ENCODE results near the gene CCSER1.

The CCSER1 gene
- long read RNA-seq, donor 1 = 0 reads
- long read RNA-seq, donor 2 = 0 reads
- long read RNA-seq, donor 3 = 0 reads
- long read RNA-seq, donor 4 = 0 reads
- long read RNA-seq, donor 5 = 0 reads
- long read RNA-seq, donor 6 = 0 reads
- long read RNA-seq, donor 7 = 0 reads
- long read RNA-seq, donor 8 = 0 reads

DNA sequence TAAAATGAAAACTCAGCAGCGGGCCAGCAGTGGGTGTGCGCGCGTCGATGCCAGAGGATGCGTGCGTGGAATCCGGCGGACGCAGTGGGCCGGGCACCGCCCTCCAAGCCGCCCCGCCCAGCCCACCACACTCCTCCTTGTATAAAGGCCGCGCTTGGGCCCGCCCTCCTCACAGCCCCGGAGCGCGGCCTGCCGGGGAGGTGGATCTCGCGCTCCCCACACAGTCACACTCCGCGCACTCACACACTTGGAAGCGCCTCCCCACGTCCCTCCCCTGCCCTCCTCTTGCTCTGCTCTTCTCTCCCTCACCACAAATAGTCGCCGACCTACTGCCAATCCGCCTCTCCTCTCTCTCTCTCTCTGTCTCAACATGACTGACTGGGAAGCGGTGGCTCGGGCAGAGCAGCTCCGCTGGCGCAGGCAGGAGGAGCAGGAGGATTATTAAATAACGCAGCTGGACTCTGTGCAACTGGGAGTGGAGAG is at the start of gene CCSER1:
Gene CCSER1, plus strand, starts transcription at position 172 of the 483 bp plus-strand sequence.
- no peak for DNase-seq

DNA sequence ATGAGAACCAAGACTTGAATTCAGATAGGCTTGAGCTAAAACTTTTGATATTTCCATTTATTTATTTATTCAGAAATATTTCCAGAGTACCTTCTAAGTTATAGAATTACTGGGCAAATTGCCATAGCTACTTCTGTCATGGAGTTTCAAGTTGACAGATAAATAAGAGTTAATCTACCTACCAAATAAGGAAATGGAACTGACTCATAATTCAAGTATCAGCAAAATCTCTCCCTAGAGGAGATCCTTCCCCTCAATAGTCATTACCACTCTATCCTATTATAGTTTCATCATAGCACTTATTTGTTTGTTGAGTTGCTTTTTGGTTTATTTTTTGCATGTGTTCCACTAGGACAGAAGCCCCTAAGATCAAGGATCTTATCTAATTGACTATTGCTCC is 48.8 kb upstream of the CCSER1 start:
- no peak for DNase-seq

DNA sequence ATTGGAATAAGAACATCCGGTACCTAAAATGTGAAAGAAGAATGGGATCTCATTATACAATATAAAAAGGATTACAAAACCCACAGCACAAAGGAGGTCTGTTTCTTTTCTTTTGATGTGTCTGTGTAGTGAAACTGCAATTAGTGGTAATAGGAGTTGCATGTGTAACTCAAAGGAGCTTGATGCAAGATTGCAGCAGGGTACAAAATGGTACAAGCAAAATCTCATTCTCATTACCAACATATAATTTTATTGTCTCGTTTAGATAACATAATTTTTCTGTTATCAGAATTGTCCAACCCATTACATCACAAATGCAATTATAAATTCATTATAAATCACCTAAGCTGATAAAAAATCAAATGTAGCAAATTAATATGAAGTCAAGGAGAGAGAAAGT is 47.1 kb upstream of the CCSER1 start:
- DNase-seq = no peak

DNA sequence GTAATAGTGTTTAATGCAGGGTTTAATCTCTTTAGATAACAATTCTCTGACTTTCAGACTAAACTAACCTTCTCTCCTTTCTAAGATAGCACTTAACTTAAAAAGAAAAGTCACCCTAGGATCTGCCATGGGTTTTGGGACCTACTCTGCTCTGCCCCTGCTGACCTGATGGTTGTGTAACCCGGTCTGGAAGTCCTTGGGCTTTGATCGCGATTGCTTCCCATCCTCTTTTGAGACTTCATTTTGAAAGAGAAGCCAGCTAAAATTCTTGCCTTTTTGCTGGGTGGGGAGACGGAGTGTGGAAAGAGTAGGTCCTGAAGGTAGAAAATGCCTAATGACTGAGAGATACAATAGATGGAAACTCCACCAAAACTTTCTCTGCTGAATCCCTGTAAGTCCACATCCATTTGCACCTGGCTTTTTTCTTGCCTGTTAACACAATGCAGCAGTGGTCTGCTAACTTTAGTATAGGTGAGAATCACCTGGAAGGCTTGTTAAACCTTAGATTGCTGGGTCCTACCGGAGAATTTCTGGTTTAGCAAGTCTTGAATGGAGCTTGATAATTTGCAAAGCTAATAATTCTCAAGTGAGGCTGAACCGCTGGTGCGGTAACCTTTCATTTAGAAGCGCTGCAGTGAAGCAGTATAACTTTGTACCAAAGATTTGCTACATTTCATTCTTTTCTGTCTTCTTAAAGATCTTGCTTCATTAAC is 45.6 kb upstream of the CCSER1 start:
- DNase-seq = peak; percentile 10

DNA sequence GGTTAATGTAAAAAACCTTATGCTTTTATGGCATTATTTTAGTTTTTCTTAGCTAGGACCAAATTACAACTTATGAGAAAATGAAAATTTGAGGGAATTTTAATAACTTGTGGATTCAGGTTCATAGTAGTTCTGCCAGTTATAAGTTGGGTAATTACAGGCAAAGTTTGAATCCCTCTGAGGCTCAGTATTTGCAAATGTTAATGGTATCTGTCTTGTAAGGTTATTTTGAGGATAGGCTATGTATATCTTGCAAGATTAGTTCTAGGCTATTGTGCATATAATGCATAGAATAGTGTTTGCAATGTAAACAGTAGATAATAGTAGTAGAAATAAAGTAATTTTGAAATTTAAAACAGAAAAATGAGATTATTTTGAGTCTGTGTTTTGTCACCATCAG is 44.7 kb upstream of the CCSER1 start:
- DNase-seq = no peak

- DNase-seq = no peak
Observed at GRCh38 chr4:90084277-90084966, 42.8 kb upstream of the CCSER1 start.

GRCh38 chr4:90084967-90085295 is 42.3 kb upstream of the CCSER1 start:
- no peak for DNase-seq

- no peak for DNase-seq
Observed at GRCh38 chr4:90093526-90093925, 33.7 kb upstream of the CCSER1 start.

GRCh38 chr4:90095000-90095399 is 32.2 kb upstream of the CCSER1 start:
- DNase-seq = no peak

- no peak for DNase-seq
Observed at GRCh38 chr4:90099812-90100211, 27.4 kb upstream of the CCSER1 start.

- no peak for DNase-seq
Observed at GRCh38 chr4:90103991-90104390, 23.2 kb upstream of the CCSER1 start.

- no peak for DNase-seq
Observed at GRCh38 chr4:90105274-90105673, 21.9 kb upstream of the CCSER1 start.

- no peak for DNase-seq
Observed at GRCh38 chr4:90112715-90113114, 14.5 kb upstream of the CCSER1 start.

DNA sequence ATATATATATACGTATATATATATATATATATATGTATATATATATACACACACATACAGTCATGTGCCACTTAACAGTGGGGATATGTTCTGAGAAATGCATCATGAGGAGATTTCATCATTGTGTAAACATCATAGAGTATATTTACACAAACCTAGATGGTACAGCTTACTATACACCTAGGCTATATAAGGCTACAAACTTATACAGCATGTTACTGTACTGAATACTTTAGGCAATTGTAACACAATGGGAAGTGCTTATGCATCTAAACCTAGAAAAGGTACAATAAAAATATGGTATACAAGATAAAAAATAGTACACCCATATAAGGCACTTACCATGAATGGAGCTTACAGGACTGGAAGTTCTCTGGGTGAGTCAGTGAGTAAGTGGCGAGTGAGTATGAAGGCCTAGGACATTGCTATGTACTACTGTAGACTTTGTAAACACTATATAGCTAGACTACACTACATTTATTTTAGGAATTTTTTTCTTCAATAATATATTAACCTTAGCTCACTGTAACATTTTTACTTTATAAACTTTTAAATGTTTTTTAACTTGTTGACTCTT is 13.2 kb upstream of the CCSER1 start:
- no peak for DNase-seq

GRCh38 chr4:90118527-90119195 is 8.5 kb upstream of the CCSER1 start:
- DNase-seq = no peak

GRCh38 chr4:90120037-90120436 is 7.2 kb upstream of the CCSER1 start:
- DNase-seq = no peak

- DNase-seq = no peak
Observed at GRCh38 chr4:90120815-90121214, 6.4 kb upstream of the CCSER1 start.

DNA sequence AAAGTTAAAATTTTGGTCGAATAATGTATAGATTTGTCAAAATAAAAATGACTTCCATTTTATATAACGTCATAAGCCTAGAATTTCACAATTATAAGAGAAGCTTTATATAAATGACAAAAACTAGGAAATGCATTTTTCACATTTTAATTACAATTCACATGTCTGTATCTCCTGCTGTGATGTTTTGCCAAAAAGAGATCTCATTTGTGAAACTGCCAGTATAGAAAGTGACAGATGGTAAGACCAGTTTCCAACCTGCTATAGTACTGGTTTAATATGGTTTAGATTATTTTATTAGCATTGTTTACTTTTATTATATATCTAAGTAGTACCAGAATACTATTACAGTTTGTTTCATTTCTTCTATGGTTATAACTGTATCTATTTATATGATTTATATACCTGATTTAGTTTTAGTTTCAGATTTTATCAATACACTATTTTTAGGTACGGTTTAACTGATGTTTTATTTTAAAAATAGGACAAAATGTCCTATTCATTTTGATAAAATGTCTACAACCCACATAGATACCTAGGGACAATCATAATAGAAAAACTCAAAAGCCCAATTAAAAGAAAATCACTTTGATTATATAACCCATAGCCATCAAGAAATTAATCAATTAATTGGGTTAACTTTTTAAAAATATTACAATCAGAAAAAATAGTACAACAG is 5.4 kb upstream of the CCSER1 start:
- no peak for DNase-seq

DNA sequence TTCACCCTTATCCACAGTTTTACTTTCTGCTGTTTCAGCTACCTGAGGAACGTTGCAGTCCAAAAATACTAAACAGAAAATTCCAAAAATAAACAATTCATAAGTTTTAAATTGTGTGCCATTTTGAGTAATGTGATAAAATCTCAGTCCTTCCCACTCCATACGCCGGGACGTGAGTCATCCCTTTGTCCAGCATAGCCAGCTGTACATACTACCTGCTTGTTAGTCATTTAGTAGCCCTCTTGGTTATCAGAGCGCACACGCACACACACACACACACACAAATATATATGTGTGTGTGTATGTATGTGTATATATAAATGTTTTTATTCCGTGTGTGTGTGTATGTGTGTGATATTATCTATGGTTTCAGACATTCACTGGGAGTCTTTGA is 4.8 kb upstream of the CCSER1 start:
- no peak for DNase-seq

- no peak for DNase-seq
Observed at GRCh38 chr4:90124276-90124675, 2.9 kb upstream of the CCSER1 start.

DNA sequence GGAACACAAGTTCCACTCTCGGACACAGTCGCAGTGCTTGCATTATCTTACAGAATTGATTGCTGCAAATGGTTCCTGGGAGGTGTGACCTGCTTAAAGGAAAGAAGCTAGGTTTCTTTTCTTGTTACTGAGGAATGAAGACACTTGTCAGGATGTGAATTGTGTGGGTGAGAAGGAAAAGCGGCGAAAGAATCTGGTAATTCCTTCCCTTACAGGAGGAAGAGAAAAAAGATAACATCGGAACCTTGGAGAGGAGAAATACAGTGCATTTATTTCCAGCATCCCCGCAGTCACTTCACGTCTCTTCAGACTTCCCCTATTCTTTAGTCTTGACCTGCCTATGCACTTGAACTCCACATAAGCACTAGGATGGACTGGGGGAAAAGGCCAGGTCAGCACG is 389 bp upstream of the CCSER1 start:
- DNase-seq = no peak

DNA sequence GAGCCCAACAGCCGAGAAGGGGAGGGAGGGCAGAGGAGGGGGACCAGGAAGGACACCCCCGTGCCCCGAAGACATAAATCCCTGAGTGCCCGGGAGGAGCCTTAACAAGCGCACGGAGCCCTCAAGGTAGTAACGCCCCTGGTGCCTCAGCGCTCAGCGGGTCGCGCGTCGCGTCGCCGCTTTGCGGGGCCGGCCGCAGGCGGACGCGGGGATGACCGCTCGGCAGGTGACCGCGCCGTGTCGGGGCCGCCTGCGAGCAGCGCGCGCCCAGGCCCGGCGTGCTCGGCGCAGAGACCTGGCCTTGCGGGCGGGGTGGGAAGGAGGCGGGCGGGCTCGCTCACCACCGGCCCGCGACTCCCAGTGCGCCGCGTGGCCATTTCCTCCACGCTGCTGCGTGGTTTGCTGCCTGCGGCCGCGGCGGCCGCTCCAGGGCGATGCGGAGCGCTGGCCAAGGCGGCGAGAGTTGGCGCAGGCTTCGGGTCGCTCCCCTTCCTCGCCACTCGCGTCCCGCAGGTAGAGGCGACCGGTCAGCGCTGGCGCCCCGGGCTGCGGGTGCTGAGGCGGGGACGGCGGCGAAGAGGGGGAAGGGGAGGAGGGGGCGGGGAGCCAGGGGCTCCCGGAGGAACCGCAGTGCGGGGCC is 632 bp downstream of the CCSER1 start:
- DNase-seq = peak; percentile 90

Measured in right kidney (tissue), 9 donors.